Activated CD4-positive, alpha-beta T cell treated with anti-CD3 and anti-CD28 coated beads for 48 hours (primary cell): Measurements from ENCODE around the gene SCO1.
A peak's percentile ranks its signal among the peaks of the same experiment; 100 is the strongest.
"Not testable (repeated sequence)": the region's sequence is repeated elsewhere in the genome, so short reads cannot be mapped to it uniquely, and the experiment has no call there.

Source experiments
- DNase-seq: peaks from one replicate; pipeline ENCODE4 v3.0.0-alpha.2; 2020

SCO1 gene

GRCh38 chr17:10724546-10725195 is 27.3 kb upstream of the SCO1 start:
- no peak for DNase-seq

DNA sequence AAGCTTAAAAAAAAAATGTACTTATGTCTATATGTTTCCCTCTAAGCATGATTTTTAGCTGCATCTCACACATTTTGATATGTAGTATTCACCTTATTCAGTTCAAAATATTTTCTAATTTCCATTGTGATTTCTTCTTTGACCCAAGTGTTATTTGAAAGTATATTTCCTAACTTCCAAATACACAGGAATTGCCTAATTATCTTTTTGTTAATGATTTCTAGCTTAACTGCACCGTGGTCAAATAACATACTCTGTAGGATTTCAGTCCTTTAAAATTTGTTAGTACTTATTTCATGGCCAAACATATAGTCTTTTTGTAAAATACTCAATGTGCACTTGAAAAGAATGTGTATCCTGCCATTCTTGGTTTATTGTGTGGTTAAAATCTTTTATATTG is 21.2 kb upstream of the SCO1 start:
- no peak for DNase-seq

DNA sequence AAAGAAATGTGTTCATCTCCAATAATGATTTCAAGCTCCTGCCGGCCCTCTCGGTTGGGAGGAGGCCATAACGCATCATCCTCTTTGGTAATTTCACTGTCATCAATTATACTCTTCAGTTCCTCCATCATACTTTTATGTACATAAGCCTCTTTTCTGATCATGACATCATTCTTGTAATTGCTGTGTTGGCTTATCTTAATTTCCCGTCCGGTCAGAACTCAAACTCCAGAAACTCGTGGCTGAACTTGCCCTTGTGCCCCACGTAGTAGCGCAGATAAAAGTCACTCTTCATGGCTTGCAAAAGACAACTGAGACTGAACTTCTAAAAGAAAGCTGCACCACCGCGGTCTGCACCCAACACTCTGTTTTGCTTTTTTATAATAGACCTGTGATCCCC is 18.9 kb upstream of the SCO1 start:
- DNase-seq = no peak

DNA sequence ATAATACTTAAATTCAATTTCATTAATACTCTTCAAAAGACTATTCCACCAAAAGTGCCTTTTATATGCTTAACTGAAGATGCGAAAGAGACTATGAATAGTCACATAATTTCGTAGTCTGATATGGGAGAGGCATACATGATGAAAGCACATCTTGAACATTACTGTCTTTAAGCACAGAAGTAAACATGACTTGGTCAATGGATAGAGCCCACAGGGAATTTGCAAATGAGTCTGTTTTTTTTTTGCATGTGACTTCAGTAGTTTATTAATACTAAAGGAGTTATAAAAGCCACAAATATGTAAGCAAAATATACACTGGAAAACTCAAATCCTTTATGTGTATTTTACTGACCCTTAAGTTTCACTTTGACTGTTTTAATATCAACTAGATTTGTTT is 16.0 kb upstream of the SCO1 start:
- DNase-seq = no peak

DNA sequence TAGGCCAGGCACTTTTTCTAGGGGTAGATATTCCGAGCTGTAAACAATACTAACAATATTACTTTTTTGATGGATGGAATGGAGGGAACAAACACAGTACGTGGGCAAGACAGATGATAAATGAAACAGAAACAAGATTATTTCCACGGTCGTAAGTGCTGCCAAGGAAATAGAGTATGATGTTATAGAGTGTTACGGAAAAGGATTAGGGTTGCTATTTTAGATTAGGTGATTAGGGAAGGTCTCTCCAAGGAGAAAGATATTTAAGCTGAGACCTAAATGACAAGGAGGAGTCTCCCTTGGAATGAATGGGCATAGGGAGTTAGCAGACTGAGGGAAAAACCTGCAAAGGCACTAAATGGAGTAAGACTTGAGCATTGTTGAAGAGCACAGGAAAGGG is 8.4 kb upstream of the SCO1 start:
- DNase-seq = no peak

GRCh38 chr17:10702574-10702973 is 5.2 kb upstream of the SCO1 start:
- DNase-seq = no peak

- no peak for DNase-seq
Measured at GRCh38 chr17:10699856-10700255, 2.5 kb upstream of the SCO1 start.

GRCh38 chr17:10698096-10698818 is 924 bp upstream of the SCO1 start:
- DNase-seq = no peak

GRCh38 chr17:10695875-10696407 is 1.4 kb downstream of the SCO1 start:
- not testable (repeated sequence) for DNase-seq

DNA sequence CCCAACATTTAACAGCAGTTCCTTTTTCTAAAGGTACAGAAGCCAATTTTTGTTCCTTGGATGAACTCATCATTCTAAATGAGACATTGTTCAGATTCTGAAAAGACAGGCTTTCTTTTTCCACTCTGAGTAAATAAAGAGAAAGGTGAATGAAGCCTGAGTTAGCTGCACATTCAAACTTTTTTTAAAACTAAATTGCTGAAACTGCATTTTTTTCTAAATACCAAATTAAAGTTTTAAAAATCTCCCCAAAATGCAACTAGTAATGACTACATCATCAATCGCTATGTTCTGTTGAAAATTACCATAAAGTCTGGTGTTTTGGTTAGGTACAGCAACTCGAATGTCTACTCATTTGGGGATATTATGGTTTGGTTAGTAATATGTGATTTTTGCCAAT is 9.8 kb downstream of the SCO1 start:
- no peak for DNase-seq

DNA sequence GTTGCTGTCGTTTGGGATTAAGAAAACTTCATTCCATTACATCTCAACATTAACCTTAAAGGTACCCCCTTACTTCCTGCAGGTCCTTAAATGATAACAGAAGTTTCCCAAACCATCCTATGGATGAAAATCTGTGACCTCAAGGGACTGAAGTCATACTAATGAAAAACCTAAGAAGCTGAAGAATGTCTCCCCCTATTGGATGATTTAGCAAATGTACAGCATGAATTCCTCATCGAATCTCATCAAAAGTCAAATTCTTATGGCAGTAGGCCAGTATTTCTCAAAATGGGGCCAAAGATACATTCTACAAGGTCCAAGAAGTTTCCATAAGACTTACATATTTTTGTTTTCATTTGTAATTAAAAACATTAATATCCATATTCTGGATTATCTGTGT is 13.5 kb downstream of the SCO1 start:
- DNase-seq = no peak

DNA sequence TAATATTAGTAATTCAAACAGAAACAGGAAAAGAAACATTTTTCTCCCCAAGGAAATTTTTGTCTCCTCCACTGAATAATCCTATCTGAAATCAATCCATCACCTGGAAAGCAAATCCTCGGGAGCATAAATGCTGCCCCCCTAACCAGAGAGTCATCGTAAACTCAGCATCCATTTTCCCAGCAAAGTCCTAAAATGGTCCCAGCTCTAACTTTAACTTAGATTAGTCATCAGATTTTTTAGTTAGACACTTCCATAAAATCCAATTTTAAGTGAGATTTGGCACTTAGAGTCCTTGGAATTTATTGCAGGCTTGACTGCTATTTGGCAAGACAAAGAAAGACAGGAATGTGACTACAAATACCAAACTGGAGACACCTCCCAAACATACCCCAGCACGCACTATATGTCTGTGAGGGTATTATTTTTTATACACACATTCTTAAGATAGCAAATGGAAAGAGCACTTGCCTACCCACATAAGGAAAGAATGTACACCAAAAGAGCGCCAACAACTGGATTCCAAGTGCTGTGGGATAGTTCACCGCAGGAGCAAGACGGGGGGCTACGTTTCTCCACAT is 15.4 kb downstream of the SCO1 start:
- no peak for DNase-seq

GRCh38 chr17:10674704-10675103 is 22.6 kb downstream of the SCO1 start:
- DNase-seq = no peak

- DNase-seq = no peak
Measured at GRCh38 chr17:10673312-10673711, 24.0 kb downstream of the SCO1 start.

DNA sequence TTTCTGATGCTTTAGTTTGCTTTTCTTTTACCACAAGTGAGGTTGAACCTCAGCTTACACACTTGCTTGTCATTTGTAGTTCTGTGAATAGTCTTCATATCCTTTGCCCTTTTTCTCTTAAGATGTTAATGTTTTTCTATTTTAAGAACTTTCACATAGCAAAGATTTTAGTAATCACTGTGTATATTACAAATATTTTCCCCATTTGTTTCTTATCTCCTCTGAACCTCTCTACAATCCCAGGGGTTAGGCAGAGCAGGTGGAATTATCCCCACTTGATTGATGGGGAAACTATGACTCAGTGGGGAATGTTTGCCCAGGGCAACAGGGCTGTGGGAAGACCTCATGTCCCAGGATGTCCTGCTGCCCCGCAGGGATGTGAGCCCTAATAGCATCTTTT is 28.6 kb downstream of the SCO1 start:
- no peak for DNase-seq

DNA sequence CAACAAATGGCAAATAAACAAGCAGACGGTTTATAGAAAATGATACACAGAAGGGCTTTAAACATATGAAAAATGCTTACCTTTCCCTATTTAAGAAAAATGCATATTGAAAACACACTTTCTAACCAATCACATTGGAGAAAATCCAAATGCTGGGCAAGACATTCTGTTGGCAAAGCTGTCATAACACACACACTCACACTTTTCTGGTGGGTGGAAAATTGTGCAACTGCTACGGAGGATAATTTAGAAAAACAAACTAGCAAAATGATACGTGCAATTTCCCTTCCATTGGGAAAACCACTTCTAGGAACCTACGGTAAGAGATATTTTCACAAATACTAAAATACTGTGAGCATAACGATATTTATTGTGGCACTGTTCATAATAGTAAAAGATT is 30.4 kb downstream of the SCO1 start:
- DNase-seq = no peak

DNA sequence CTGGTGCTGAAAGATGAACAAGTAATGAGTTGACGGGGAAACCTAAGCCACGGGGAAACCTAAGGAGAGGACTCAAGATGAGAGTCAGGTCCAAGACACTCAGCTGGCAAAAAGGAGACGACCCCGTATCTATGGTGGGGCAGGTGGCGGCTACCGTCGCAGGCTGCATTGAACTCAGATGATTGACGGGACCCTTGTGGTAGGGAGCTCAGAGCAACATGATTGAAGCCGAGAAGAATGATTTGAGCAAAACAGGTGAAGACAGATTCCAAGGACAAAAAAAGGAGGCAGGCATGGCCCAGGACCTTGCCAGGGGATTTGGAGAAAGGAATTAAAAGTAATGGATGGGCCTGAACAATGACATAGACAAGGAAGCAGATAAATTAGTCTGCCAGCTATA is 32.8 kb downstream of the SCO1 start:
- no peak for DNase-seq

GRCh38 chr17:10663231-10663630 is 34.1 kb downstream of the SCO1 start:
- DNase-seq = no peak

DNA sequence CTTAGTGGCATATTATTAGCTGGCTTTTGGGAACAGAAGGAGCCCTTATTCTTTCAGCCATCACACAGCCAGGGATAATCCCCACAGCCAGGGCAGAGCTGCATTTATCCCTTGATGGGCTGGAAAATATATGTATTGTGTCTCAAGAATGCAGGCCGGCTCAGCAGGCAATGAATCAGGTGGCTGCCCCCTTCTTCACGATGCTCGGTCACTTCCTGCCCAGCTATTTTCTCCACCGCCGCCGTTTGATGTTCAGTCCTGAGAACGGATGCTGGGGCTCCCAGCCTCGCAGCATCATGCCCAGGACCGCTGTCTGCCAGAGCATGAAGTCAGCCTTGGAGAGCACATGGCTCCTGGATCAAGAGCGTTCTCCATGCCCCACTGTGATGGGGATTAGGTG is 35.9 kb downstream of the SCO1 start:
- DNase-seq = no peak

DNA sequence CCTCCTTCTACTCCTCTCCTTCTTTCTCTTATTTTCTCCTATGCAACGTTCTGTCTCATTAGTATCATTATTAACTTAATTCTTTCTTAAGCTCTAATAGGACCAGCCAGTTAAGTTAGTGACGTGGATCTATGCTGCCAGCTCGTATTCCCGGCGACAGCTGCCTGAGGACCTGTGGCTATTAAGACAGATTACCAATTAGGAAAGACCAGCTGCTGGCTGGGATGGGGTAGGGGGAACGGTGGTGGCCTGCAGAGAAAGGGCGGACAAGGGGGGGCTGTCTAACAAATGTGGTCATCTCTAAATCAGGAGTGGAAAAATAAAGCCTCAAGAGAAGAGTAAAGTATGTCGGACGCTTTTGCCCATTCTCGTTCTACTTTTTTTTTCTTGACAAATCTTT is 39.5 kb downstream of the SCO1 start:
- no peak for DNase-seq

DNA sequence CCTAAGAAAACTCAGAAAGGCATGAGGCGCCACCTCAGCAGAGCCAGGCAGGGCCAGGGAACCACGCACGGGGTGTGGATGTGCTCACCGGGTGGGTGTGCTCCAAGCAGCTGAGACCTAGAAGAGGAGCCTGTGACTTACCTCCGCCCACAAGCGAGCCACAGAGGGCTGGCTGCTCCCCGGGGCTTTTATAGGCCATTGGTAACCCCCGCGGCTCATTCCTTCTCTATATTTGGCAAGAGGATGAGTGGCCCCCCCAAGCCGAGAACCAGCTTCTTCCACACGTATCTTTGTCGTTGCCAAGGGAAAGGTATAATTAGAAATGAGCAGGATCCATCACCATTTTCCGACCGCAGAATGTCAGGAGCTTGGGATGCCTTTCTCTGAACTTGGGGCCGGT is 40.2 kb downstream of the SCO1 start, which contains the start of gene MYH3:
MYH3 (minus strand) TSS at position 162 of the 400 bp plus-strand sequence. CDS start 2,245 bp downstream, outside the sequence.
- DNase-seq = no peak

DNA sequence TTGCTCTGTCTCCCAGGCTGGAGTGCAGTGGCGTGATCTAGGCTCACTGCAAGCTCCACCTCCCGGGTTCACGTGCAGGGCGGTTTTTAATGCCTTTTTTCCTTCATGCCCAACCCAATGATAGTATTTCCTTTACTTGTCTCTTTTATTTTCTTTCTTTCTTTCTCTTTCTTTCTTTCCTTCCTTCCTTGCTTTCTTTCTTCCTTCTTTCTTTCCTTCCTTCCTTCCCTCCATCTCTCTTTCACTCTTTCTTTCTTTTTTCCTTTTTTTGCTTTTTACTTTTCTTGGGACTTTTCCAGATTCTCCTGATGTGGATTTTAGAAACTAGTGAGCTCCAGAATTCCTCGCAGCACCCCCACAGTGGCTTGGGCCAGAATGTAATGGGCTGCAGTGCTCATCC is 43.3 kb downstream of the SCO1 start:
- no peak for DNase-seq

DNA sequence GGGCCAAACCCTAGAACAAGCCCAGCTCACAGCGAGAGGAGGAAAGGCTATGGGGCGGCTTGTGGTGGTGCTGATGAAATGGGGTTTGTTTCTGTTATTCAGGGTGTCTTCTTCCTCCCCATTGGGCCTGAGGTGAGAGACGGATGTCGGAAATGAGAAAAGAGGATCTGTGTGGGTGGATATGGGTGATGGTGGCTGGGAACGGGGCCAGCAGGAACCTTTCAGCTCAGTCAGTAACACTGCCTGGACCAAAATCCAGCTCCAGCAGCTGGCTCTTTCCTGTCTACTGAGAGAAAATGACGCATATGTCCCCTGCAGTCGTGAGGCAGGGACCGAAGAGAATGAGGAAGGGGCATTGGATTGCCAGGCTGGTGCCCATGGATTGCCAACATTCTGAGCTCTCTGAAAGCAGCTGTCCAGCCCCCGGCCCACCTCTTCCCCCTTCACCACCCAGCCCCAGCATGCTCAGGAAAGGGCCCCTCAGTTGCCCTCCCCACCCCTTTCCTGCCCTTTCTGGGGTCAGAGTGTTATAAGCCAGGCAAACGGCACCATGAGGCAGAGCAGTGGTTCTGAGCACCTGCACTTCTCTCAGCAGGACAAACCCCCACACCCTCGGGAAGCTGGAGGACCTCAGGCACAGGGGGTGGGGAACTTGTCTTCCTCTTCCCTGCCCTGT is 44.2 kb downstream of the SCO1 start:
- DNase-seq = peak; percentile 32

DNA sequence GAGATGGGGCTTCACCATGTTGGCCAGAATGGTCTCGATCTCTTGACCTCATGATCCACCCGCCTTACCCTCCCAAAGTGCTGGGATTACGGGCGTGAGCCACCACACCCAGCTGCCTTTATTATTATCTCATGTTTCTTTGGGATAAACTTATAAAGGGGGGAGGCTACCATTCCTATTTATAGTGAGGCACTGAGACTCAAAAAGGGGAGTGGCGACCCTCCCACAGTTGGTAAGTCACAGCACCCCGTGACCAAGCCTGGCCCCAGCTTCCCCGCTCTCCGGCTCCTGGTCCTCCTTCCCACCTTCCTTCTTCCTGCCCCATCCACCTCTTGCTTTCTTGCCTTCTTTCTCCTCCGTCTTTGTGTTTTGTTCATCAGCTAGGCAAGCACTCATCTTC is 45.4 kb downstream of the SCO1 start:
- no peak for DNase-seq
